Measurements from ENCODE around the gene SLC6A3.

- TF ChIP-seq EZH2 (IDR thresholded peaks at IDR 0.05; ENCODE audit: borderline replicate concordance, low read length) (no peak), CTCF (conservative IDR thresholded peaks at IDR 0.05 in 1 of 2, IDR thresholded peaks at IDR 0.05 in 1 of 2; ENCODE audit: extremely low read depth in 1 of 2, insufficient read depth in 1 of 2, low read depth in 1 of 2, low read length in 2 of 2) (no peak)
Measured at GRCh38 chr5:1380910-1381309, 64.3 kb downstream of the SLC6A3 start.
